Measurements from ENCODE around the gene CEP70. TPM values are rescaled to one million over a fixed set of nuclear protein-coding genes. Genes with fewer than 3 reads are reported as not detected.

Gene CEP70
- polyA plus RNA-seq, 1 donor (not counting 4 experiments of a cell fraction or from before 2014, with no cell fraction given): 11.4 TPM

DNA sequence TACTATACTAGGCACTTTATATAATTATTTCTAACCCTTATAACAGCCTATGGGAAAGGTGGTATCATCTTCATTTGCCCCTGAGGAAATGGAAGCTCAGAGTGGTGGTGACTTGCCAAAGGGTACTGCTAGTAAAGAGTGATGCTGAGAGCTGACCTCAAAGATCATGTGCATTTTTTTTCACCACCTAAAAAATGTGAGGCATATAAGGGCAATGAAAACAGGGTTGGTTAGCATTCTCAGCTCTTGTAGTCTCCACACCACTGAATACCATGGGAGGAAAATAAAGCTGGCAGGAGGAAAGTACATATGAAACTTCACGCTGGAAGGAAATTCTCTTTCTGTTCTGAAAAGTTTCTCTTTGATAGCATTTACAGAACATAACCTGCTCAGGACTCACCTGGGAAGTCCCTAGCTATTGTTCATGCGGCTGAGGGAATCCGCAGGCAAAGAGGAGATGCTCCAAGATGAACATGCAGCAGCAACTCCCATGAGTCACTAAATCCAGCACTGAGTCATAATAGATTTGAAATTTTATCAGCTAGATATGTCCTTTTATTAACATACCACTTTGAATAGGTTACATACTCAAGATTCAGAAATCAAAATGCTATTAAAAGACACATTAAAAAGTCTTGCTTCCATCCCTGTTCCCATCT is 31.8 kb upstream of the CEP70 start:
- Histone ChIP-seq H2AFZ (ENCODE audit: control insufficient read depth, low read length) (peak overlapping the region; percentile 22), H3K4me3 (ENCODE audit: control insufficient read depth in 2 of 3, extremely low read depth in 1 of 3, insufficient read depth in 2 of 3, low read depth in 1 of 3, low read length in 3 of 3) (peak overlapping the region in 1 of 3 experiments; percentile 23), H3K9me3 (ENCODE audit: control insufficient read depth, low read depth, low read length) (no peaks in the 10 kb centered on the region), H3K27ac (ENCODE audit: control insufficient read depth, insufficient read depth, low read length) (peak overlapping the region; percentile 74), H3K36me3 (ENCODE audit: control insufficient read depth in 2 of 2, extremely low read depth in 1 of 2, insufficient read depth in 2 of 2, low read length in 2 of 2) (no peaks in the 10 kb centered on the region), H3K9me1 (ENCODE audit: control insufficient read depth, extremely low read depth, insufficient read depth, low read length) (no peaks in the 10 kb centered on the region), H3K4me2 (ENCODE audit: control insufficient read depth, extremely low read depth, insufficient read depth, low read depth, low read length) (peak overlapping the region; percentile 78), H3K4me1 (ENCODE audit: control insufficient read depth, extremely low read depth, insufficient read depth, low read length) (peaks cover 14% of the 10 kb centered on the region), H3K27me3 (ENCODE audit: control insufficient read depth, extremely low read depth, insufficient read depth, low read length) (no peaks in the 10 kb centered on the region), H3K79me2 (ENCODE audit: control insufficient read depth, insufficient read depth, low read length) (no peaks in the 10 kb centered on the region), H4K20me1 (ENCODE audit: control insufficient read depth, extremely low read depth, insufficient read depth, low read length) (no peaks in the 10 kb centered on the region), H3K9ac (ENCODE audit: control insufficient read depth, extremely low read depth, insufficient read depth, low read length) (peak overlapping the region; percentile 46)
- peak; percentile 99 for FAIRE-seq
- DNase-seq (ENCODE audit: low read depth, low spot score): peak; percentile 62
- dilution Hi-C loops (cut with MboI; ENCODE audit: extremely low pct_ligation_motif_present, low sequenced_read_pairs): no loop called here
- TF ChIP-seq, protein P1, sequence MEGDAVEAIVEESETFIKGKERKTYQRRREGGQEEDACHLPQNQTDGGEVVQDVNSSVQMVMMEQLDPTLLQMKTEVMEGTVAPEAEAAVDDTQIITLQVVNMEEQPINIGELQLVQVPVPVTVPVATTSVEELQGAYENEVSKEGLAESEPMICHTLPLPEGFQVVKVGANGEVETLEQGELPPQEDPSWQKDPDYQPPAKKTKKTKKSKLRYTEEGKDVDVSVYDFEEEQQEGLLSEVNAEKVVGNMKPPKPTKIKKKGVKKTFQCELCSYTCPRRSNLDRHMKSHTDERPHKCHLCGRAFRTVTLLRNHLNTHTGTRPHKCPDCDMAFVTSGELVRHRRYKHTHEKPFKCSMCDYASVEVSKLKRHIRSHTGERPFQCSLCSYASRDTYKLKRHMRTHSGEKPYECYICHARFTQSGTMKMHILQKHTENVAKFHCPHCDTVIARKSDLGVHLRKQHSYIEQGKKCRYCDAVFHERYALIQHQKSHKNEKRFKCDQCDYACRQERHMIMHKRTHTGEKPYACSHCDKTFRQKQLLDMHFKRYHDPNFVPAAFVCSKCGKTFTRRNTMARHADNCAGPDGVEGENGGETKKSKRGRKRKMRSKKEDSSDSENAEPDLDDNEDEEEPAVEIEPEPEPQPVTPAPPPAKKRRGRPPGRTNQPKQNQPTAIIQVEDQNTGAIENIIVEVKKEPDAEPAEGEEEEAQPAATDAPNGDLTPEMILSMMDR (optimal IDR thresholded peaks at IDR 0.05 in 1 of 3, IDR thresholded peaks at IDR 0.05 in 1 of 3, conservative IDR thresholded peaks at IDR 0.05 in 1 of 3; ENCODE audit: extremely low read depth in 1 of 3, insufficient read depth in 2 of 3, low read length in 3 of 3): no peak
- no peak for TF ChIP-seq EZH2 (IDR thresholded peaks at IDR 0.05; ENCODE audit: low read length)

DNA sequence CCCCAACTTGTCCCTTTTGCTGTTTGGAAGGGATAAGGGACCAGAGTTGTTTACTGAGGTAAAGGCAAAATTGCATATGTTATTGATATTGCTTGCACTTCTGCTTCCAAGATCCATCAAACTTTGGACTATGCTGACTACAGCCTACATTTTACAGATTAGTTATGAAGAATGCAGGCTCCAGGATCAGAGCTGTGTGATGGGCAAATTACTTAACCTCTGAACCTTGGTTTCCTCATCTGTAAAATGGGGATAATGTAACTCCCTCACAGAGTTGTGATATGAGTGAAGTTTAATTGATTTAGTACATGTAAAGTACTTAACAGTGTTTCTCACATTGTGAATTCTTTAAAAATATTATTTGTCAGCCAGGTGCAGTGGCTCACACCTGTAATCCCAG is 30.5 kb upstream of the CEP70 start:
- Histone ChIP-seq H3K27ac (ENCODE audit: control insufficient read depth, insufficient read depth, low read length) (no peak overlapping the region), H3K9me1 (ENCODE audit: control insufficient read depth, extremely low read depth, insufficient read depth, low read length) (no peaks in the 10 kb centered on the region), H2AFZ (ENCODE audit: control insufficient read depth, low read length) (no peak overlapping the region), H3K27me3 (ENCODE audit: control insufficient read depth, extremely low read depth, insufficient read depth, low read length) (no peaks in the 10 kb centered on the region), H4K20me1 (ENCODE audit: control insufficient read depth, extremely low read depth, insufficient read depth, low read length) (no peaks in the 10 kb centered on the region), H3K79me2 (ENCODE audit: control insufficient read depth, insufficient read depth, low read length) (no peaks in the 10 kb centered on the region), H3K36me3 (ENCODE audit: control insufficient read depth in 2 of 2, extremely low read depth in 1 of 2, insufficient read depth in 2 of 2, low read length in 2 of 2) (no peaks in the 10 kb centered on the region), H3K4me3 (ENCODE audit: control insufficient read depth in 2 of 3, extremely low read depth in 1 of 3, insufficient read depth in 2 of 3, low read depth in 1 of 3, low read length in 3 of 3) (no peak overlapping the region), H3K4me1 (ENCODE audit: control insufficient read depth, extremely low read depth, insufficient read depth, low read length) (peaks cover 14% of the 10 kb centered on the region), H3K9ac (ENCODE audit: control insufficient read depth, extremely low read depth, insufficient read depth, low read length) (no peak overlapping the region), H3K9me3 (ENCODE audit: control insufficient read depth, low read depth, low read length) (no peaks in the 10 kb centered on the region), H3K4me2 (ENCODE audit: control insufficient read depth, extremely low read depth, insufficient read depth, low read depth, low read length) (no peak overlapping the region)
- dilution Hi-C loops (cut with MboI; ENCODE audit: extremely low pct_ligation_motif_present, low sequenced_read_pairs): no loop called here
- TF ChIP-seq EZH2 (IDR thresholded peaks at IDR 0.05; ENCODE audit: low read length): no peak
- TF ChIP-seq, protein P1 (optimal IDR thresholded peaks at IDR 0.05 in 1 of 3, IDR thresholded peaks at IDR 0.05 in 1 of 3, conservative IDR thresholded peaks at IDR 0.05 in 1 of 3; ENCODE audit: extremely low read depth in 1 of 3, insufficient read depth in 2 of 3, low read length in 3 of 3): no peak
- DNase-seq (ENCODE audit: low read depth, low spot score) (no peak), FAIRE-seq (no peak)
